Activated CD4-positive, alpha-beta T cell treated with anti-CD3 and anti-CD28 coated beads for 1 hour (primary cell): Measurements from ENCODE around the gene WDR33.
"Not testable (repeated sequence)": the region's sequence is repeated elsewhere in the genome, so short reads cannot be mapped to it uniquely, and the experiment has no call there.

Experiments
- DNase-seq: peaks from one replicate; pipeline ENCODE4 v3.0.0-alpha.2; 2020

The WDR33 gene

DNA sequence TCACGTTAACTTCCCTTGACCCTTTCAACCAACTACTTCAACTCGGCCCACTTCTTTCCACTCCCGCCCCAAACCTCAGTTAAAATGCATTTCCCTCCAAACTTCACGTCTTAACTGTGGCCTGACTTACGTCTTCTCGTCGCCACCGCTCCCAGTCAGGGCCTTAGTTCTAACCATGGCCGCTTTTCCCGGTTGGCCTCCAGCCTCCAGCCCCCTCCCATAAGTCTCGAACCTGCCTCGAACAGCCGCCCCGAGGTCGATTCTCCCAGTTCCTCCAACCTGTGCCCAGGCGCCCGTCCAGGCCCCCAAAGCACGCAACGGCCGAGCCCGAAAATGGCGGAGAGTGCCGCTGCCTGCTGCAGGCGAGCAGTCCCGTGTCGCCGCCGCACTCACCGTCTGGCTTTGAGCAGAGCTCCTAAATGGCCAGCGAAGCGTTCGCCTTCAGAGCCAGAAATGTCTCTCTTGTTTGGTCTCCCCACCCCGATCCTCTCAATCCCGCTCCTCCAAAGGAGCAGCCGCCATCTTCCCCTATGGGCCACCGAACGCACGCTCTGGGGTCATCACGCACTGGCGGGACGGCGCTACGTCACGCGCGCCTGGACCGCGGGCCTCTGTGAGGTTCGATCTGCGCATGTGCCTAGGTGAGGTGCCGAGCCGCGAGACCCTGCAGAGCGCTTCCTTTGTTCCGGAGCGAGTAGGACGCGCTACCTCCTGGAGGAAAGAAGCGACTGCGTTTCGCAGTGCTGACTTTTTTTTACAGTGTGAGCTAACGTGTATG is at the start of gene WDR33:
Gene WDR33 (minus strand): TSS at position 553 of the 778 bp plus-strand sequence. CDS start 40,190 bp downstream, outside the sequence.
- DNase-seq: peak; percentile 90

DNA sequence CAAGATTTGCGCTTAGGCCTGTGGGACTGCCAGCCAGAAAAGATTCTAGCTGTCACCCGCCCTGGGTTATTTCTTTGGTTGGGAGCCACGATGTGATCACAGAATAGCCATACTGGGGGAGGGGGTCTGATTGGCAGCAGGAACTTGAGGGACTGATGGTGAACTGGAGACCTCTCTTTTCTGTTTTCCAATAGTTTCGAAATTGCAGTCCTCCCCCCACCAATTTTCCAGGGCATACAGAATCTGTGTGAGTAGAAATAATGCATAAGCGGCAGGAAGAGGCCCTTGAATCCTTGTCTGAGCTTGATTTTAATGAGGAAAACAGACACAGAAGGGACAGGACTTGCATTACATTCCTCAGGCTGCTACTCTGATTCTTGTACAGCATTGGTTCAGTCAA is 49.2 kb upstream of the WDR33 start:
- DNase-seq: no peak

DNA sequence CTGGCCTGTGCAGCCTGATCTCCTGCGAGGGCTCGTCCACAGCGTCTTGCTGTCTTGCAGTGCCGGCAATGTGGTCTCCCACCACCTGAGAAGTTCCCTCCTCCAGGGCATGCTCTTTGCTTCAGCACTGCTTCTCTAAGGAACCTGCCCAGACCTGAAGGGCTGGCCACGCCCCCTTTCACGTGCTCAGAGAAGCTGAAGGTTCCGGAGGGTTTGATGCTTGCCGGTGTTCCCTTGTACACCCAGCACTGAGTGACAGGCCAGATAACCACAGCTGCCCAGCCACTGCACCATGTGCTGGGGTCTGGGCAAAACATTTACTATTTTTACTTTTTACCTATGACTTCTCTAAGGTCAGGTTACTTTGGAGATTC is 48.7 kb upstream of the WDR33 start:
- DNase-seq: peak; percentile 55

DNA sequence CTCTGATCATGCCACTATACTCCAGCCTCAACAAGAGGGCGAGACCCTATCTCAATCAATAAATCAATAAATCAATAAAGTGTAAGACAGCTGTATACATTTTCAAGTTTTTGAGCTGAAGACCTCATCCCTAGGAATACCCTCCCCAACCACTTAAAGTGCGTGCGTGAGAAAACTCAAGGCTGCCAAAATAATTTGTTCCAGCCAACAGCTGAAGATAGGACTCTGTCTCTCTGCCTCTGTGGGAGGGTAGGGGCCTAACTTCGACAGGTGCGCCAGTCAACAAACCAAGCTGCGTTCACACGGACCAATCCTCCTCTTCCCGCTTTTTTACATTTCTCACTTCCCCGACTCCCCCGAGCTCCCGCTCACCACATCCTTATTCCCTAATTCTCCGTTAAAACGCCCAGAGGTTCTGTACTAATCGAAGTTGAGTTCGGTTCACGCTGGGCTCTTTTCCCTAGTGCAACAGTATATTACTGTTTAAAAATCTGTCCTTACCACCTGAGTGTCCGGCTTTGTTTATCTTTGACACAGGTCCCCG is 46.4 kb upstream of the WDR33 start:
- no peak for DNase-seq

DNA sequence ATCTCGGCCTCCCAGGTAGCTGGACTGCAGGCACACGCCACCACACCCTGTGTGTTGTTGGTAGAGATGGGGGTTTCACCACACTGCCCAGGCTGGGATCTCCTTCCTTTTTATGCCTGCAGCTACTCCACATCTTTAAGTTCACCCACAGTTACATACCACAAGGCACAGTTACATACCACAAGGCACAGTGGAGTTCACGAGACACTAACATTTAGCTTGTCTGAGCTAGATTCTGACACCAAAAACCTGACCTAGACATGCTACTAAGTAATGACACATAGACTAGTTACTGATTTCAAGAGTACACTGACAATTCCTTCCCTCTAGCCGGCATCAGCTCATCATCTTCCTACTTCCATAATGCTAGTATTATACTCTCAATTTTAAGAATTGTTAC is 42.7 kb upstream of the WDR33 start:
- no peak for DNase-seq

DNA sequence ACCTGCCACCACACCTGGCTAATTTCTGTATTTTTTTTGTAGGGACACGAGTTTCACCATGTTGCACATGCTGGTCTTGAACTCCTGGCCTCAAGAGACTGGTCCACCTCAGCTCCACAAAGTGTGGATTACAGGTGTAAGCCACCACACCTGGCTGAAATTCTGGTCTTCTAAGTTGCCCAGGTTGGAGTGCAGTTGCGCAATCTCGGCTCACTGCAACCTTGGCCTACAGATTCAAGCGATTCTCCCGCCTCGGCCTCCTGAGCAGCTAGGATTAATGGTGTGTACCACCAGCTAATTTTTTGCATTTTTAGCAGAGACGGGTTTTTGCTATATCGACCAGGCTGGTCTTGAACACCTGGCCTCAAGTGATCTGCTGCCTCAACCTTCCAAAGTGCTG is 41.4 kb upstream of the WDR33 start:
- no peak for DNase-seq

DNA sequence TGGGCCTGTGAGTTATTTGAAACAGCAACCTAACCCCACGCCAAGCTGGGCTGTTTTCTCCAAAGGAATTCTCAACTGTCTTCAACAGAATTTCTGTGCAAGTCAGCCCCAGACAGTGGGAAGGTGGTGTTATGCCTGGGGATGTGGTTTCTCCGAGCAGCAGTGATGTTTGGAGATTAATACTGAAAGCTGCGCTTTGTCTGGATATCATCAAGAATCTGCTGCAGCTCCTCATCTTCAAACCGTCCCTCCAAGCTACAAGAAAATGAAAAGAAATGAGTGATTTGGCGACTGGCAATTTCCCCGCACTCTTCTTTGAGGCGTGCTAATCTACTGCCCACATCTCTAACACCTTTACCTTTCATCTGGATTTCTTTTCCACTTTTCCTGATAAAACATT is 37.0 kb upstream of the WDR33 start:
- DNase-seq: no peak

DNA sequence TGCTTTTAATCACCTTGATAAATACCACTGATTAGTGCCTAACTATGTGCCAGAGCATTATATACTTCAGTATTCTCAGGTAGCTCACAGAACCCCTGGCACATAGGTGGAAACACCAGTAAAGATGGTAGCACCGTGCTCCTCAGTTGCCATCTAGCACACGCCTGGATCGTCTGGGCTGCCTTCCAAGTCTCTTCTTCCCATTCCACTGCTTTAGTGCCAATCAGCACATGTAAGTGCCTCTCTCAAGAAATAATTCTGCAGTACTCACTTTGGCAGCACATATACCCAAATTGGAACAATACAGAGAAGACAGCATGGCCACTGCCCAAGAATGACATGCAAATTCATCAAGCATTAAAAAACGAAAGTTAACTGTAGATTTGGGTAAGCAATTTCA is 34.0 kb upstream of the WDR33 start:
- DNase-seq: no peak

DNA sequence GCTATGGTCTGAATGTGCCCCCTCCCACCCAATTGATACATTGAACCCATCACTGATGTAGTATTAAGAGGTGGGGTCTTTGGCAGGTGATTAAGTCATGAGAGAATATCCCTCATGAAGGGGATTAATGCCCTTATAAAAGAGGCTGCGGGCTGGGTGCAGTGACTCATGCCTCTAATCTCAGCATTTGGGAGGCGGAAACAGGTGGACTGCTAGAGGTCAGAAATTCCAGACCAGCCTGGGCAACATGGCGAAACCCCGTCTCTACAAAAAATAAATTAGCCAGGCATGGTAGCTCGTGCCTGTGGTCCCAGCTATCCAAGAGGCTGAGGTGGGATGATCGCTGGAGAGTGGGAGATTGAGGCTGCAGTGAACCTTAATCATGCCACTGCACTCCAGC is 32.7 kb upstream of the WDR33 start:
- no peak for DNase-seq

DNA sequence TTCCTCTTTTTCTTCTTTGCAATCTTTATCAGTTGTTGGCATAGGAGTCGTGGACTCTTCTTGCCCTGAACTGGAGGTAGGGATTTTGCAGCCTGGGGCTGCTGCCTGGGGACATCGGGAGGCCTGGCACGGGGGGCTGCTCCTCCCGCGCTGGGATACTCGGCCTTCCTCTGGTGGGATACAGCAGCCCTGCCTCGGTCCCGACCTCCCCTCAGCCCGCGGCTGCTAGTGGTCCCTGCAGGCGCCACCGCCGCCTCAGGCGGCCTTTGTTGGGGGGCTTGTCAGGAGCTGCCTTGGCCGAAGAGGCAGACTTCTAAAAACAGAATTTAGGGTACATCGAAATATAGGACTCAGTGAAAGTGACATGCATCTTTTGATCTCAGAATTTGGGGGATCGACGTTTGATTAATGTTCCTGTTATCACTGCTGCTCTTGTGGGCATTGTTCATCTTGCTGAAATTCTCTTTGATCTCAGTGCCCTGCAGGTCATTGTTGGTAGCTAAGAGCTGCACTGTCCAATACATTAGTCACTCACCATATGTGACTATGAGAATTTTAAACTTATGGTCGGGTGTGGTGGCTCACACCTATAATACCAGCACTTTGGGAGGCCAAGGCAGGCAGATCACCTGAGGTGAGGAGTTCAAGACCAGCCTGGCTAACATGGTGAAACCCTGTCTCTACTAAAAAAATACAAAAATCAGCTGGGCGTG is 30.7 kb upstream of the WDR33 start:
- DNase-seq: no peak

DNA sequence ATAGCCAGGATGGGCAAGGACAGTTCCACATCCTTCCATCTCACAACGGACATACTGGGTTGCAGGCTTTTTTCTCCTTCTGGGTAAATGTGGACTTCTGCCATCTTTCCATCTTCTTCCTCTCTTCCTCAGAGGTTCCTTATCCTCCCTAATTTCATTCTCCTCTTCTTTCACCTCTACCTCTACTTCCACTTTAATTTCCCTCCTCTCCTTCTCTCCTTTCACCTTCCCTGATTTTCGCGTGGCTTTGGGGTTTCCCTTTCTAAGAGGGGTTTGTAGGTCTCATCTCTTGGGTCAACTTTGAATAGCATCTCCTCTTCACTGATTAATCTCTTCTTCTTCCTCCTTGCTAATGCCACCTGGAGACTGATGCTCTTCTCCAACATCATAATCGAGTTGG is 29.9 kb upstream of the WDR33 start:
- DNase-seq: no peak

DNA sequence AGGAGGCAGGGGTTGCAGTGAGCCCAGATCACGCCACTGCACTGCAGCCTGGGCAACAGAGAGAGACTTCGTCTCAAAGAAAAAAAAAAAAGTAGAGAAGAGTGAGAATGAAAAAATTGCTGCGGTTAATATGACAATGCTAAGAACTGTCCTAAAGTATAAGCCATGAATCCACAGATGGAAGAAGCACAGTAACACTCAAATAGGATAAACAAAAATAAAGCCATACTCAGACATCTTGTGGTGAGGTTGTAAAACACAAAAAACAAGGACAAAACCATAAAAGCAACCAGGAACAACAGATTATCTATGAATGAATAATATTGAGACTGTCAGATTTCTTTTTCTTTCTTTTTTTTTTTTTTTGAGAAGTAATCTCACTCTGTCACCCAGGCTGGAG is 24.0 kb upstream of the WDR33 start:
- no peak for DNase-seq

DNA sequence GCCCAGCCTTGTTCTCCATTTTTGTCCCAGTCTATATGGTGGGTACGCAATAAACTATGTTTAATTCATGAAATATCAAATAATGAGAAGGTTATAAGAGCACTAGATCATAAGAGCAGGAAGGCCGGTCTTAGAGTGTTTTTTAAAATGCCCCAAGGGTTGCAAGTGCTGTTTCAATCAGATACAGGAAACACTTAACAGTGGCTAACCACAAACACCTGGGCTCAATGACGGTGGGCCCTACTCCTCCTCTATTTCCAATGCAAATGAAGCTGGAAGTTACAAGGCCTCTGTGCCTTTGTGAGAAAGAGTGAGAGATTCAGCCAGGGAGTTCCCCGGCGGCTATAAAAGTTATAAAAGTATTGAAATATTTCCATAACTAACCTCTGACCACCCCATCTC is 18.9 kb upstream of the WDR33 start:
- DNase-seq: peak; percentile 22

DNA sequence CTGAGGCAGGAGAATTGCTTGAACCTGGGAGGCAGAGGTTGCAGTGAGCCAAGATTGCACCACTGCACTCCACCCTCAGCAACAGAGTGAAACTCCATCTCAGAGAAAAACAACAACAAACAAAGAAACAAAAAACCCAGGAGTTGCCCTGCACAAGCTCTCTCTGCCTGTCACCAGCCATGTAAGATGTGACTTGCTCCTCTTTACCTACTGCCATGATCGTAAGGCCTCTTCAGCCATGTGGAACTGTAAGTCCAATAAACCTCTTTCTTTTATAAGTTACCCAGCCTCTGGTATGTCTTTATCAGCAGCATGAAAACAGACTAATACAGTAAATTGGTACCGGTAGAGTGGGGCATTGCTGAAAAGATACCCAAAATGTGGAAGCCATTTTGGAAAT is 15.7 kb upstream of the WDR33 start:
- not testable (repeated sequence) for DNase-seq

DNA sequence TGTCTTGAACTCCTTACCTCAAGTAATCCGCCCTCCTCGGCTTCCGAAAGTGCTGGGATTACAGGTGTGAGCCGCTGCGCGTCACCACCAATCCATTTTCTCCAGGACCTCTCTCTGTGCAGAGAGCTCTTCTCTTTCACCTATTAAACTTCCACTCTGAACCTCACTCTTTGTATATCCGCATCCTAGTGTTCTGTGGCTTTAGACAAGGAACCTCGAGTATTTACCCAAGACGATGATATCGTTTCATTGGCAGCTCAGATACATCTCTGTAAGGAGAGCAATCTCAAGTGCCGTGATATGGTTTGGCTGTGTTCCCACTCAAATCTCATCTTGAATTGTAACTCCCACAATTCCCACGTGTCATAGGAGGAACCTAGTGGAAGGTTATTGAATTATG is 15.1 kb upstream of the WDR33 start:
- DNase-seq: no peak

DNA sequence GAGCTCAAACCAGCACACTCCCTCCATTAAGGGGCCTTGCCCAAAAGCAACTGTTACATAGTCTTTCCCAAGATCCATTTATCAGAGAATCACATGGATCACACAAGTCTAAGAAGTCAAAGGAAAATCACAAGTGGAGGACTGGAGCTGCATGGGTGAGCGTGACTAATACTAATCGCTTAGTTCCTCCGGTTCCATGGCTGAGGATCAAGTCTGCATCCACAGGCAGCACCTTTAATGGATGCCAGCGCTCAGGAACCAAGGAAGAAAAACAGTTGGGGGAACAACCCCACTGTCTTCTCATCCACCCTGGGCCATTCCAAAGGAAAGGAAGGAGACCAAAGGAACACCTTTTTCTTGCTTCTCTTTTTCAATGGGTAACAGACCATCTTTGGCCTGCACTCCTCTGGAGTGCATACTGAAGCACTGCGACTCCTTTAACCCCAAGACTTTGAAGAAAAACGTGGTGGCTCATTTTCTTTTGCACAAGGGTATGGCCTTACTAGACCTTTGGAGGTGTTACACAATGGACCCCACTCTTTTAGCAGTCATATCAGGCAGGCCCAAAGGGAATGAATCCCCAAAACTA is 9.2 kb upstream of the WDR33 start:
- DNase-seq: no peak

DNA sequence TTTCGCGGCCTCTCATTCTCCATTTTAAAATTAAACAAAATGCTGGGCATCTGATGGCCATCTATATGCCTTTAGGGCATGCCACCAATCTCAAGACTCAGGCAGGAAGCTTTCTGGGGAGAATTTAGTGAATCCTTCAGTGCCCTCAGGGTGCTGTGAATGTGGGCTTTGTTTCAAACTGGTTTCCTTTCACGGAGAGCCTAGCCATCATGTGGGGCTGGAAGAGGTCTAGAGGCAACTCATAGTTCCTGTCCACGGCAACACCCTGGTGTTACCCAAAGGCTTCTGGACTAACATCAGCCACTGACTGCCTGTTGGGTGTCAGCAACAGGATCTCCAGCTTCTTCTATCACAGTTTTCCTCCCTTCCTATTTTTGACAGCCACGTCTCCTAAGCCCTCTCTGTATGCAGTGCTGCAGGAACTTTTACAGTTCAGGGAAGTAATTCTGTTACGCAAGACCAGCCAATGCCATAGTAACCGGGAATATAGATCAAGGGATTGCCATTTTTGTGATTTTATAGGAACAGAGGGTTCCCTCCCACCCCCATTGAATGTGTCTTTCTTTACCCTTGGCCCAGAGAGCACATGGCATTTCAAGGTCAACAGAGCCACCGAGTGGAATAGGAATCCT is 7.9 kb upstream of the WDR33 start:
- DNase-seq: no peak

DNA sequence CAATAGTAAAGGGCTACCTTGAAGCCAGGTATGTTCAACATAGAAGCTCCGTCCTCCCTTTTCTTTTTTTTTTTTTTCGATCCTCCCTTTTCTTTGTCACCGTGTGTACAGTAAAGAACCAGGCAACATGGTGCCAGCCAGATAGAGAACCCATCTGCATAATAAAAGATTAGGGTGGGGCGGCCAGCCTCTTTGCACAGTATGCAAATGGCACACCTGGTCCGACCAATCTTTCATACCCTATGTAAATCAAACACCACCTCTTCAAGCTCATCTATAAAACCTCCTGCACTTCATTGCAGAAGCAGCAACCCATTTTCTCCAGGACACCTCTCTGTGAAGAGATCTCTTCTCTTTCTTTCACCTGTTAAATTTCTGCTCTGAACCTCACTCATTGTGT is 7.3 kb upstream of the WDR33 start:
- DNase-seq: no peak

DNA sequence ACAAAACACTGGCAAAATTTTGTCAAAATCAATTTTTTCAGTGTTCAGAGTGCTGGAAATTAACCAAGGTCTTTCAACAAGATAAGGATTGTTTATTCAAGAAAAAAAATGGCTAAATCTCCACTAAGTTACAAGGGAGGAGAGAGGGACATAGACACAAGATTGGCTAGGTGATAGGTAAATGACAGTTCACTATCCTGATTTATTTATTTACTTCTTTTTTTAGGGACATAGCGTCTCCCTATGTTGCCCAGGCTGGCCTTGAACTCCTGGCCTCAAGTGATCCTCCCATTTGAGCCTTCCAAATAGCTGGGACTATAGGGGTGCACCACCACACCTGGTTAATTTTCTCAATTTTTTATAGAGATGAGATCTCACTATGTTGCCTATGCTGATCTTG is 3.7 kb upstream of the WDR33 start:
- DNase-seq: no peak

DNA sequence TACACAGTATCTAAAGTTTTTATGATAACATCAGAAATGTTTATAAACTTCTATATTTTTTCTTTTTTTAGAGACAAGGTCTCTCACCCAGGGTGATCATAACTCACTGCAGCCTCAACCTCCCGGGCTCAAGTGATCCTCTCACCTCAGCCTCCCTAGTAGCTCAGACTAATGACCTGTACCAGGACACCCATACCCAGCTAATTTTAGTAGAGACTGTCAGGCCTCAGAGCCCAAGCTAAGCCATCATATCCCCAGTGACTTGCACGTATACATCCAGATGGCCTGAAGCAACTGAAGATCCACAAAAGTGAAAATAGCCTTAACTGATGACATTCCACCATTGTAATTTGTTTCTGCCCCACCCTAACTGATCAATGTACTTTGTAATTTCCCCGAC is 1.5 kb upstream of the WDR33 start:
- not testable (repeated sequence) for DNase-seq

DNA sequence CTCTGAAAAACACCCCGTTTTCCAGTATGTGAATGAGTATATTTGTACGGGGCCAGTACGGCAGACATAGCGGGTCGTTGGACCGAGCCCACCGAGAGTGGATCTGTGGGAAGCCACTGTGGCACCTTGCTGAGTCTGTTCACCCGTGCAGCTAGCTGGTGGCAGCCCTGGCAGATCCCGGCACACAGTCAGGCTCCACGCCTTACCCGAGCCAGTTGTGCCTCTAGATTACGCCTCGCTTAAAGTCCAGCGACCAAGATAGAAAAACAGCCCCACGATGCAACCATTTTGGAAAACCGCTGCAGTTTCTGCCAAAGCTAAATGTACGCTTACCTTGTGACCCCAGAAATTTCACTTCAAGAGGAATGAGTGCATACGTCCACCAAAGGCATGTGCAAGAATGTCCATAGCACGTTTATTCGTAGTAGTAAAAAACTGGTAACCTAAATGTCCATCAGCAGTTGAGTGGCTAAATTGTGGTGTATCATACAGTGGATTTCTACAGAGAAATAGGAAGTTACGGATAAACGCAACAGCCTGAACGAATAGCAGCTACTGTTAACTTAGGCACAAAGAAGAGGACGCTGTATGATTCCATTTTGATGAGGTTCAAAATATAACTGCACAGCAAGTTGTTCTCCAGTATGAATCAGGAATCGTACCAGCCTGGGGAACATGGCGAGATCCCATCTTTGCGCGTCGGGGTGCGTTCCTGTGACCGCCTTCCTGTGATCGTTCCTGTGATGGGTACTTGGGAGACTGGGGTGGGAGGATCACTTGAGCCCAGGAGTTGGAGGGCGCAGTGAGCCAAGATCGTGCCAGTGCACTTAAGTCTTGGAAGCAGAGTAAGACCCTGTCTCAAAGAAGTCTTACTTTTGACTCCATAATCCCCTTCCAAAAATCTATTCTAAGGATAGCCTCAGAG is 688 bp upstream of the WDR33 start:
- no peak for DNase-seq

DNA sequence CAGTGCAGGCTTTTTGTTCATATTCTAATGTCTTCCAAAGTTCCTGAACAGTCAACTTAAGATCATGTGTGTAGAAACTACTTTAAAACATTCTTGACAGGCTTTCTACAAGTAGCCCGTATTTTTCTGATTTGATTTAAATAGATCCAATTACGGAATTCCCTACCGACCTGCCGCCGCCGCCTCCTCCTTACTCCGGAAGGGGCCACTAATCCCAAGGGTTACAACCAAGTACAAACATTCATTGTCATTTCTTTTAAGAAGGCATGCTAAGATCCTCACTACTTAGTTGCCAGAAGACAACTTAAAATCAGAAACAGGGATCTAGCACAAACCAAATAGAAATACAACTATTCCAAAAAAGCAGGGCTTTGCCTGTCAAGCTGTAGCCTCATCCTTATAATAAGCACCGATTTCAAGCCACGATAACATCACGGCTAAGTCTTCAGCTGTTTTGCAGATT is 784 bp downstream of the WDR33 start:
- DNase-seq: no peak
